AG04449 (cell line): ENCODE data around the gene SLC9A9.
"Not testable (repeated sequence)": the region's sequence is repeated elsewhere in the genome, so short reads cannot be mapped to it uniquely, and the experiment has no call there.

Experiments used
- CTCF ChIA-PET: fragments of 350-600 bp; formaldehyde crosslinking; extraction: SDS; loops from one replicate; lab custom pipeline; 2021; ENCODE audit warnings: antibody characterized with exemption; lab: Yijun Ruan, JAX
- POLR2A ChIA-PET: fragments of 400-600, 350-600 bp; formaldehyde crosslinking; extraction: SDS; loops from one replicate; lab custom pipeline; 2020; ENCODE audit warnings: antibody characterized with exemption, inconsistent platforms; lab: Yijun Ruan, JAX
- DNase-seq: peaks from one replicate; pipeline ENCODE4 v3.0.0-alpha.2; 2010; ENCODE audit warnings: low read depth, low spot score
- H3K4me3 ChIP-seq: 2 replicates; pipeline ENCODE4 v1.5.1; 2011; ENCODE audit warnings: low read depth, mild to moderate bottlenecking, control low read depth, low read length
- CTCF ChIP-seq: IDR thresholded peaks from one replicate; pipeline ENCODE4 v1.5.1; 2011; ENCODE audit warnings: mild to moderate bottlenecking, moderate library complexity, low read length, control low read depth, inconsistent platforms; ENCODE audit not compliant: insufficient read depth; ENCODE audit errors: missing control alignments

SLC9A9 gene

GRCh38 chr3:143810953-143811265 lies 37.4 kb downstream of the SLC9A9 start:
- no peak for DNase-seq
- CTCF ChIA-PET, result no interaction called here
- POLR2A ChIA-PET, result no interaction called here

DNA sequence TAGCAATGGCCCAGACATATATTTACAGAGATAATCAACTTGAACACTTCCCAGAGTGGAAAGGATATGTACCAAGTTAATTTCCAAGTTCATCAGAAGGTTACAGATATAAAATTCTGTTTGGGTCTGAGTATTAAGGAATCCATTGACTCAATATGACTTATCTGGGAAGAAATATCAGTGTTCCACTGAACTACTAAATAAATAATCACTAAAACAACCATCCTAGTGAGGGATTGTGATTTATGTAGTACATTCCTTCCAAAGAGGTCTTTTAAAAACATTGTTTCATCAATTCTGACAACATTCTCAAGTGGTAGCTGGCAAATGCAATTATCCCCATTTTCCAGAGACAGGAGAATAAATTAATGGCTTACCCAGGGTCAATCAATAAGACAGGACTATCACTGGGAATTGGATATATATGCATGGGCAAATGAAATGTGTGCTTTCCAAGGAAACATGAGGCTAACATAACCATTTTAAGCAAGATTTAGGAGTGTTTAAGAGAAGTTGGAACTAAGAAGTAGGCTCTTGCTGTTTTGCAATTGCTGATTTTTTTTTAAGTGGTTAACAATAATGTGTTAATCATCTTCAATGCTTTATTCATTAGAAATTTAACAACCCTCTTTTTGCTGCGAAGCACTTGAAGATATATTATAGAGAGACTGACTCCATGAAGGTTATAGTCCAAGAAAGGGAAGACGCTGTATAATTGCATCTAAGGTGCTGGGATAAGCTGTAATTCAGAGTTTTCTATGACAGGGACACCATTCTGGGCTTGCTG lies 37.9 kb downstream of the SLC9A9 start:
- CTCF ChIA-PET, result no interaction called here
- no peak overlapping the region for H3K4me3 ChIP-seq
- POLR2A ChIA-PET, result no interaction called here
- DNase-seq, result no peak
- no peak for TF ChIP-seq CTCF

More at GRCh38 chr3:143810953-143811265, 37.4 kb downstream of the SLC9A9 start:
- no peak overlapping the region for H3K4me3 ChIP-seq
- TF ChIP-seq CTCF, result no peak

GRCh38 chr3:143809121-143809621 lies 39.1 kb downstream of the SLC9A9 start:
- POLR2A ChIA-PET, result no interaction called here
- no peak overlapping the region for H3K4me3 ChIP-seq
- TF ChIP-seq CTCF, result no peak
- DNase-seq, result no peak
- CTCF ChIA-PET, result no interaction called here

DNA sequence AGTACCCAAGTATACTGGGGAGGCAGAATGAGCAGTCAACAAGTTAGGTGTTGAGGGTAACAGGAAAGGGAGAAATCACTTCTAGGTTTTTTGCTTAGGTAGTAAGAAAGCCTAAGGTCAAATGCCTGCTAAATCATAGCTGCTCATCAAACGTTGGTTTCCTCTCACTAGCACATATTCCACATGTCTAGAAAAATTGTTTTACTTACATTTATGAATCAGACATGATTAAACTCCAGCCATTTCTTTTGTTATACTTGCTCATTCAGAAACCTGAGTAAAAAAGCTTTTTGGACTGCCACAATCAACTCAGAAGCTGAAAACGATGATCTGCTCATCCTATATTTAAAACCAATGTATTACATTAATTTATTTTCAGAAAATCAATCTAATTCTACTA lies 40.2 kb downstream of the SLC9A9 start:
- no peak for DNase-seq
- POLR2A ChIA-PET, result no interaction called here
- H3K4me3 ChIP-seq, result no peak overlapping the region
- CTCF ChIA-PET, result no interaction called here
- TF ChIP-seq CTCF, result no peak

DNA sequence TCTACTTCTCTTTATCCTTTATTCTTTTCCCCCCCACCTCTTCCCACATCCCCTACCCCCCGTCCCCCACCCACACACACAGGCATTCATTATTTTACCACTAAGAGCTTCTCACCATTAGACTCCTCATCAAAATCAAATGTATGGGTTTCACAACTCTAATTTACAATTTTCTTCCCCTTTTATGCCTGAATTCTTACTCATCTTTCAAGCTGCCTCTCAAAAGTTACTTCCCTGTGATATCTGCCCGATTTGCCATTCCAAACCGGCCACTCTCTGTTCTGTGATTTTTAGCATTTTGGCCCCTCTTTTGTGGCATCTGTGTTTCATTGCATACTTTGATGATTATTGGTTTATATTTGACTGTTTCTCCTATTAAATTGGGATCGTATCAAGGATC lies 42.2 kb downstream of the SLC9A9 start:
- ChIA-PET POLR2A (no interaction called here), CTCF (no interaction called here)
- no peak overlapping the region for H3K4me3 ChIP-seq
- DNase-seq, result no peak
- TF ChIP-seq CTCF, result no peak

- POLR2A ChIA-PET, H3K4me3 ChIP-seq, CTCF ChIA-PET, DNase-seq: not testable (repeated sequence)
Observed at GRCh38 chr3:143805476-143805875, 42.8 kb downstream of the SLC9A9 start.

GRCh38 chr3:143801046-143801445 lies 47.2 kb downstream of the SLC9A9 start:
- DNase-seq, H3K4me3 ChIP-seq, POLR2A ChIA-PET, CTCF ChIA-PET: not testable (repeated sequence)

- H3K4me3 ChIP-seq, POLR2A ChIA-PET, CTCF ChIA-PET, DNase-seq: not testable (repeated sequence)
Observed at GRCh38 chr3:143798151-143798550, 50.1 kb downstream of the SLC9A9 start.
